WTC11 (cell line): ENCODE results near the gene RAB1A.

Source experiments
- TF ChIP-seq, protein P1 (sequence below): sonication (generic); formaldehyde crosslinking; IDR thresholded peaks from 2 replicates; pipeline ENCODE4 v1.8.0; 2022; ENCODE audit warnings: missing genetic modification reagents
- TF ChIP-seq, protein P2 (sequence below): fragments of 200-600 bp; IDR thresholded peaks from 2 replicates; pipeline ENCODE4 v1.8.0; 2022; ENCODE audit warnings: antibody characterized with exemption

DNA sequence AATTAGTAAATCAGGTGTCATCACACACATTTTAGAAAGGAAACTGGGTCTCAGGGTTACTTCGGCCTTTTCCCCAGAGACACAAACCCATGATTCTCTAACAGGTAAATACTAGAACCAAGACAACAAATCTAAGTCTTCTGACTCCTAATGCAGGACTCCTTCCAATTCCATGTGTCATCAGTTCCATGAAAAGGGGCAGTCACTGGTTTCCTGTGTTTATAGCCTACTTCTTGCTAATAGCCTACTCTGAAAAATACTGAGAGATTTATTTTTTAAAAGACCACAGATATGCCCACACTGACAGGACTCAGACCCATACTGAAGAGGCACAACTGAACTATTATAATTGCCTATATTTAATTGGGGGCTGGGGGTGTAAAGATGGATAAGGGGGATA is 33.0 kb downstream of the RAB1A start:
- TF ChIP-seq, protein P1, sequence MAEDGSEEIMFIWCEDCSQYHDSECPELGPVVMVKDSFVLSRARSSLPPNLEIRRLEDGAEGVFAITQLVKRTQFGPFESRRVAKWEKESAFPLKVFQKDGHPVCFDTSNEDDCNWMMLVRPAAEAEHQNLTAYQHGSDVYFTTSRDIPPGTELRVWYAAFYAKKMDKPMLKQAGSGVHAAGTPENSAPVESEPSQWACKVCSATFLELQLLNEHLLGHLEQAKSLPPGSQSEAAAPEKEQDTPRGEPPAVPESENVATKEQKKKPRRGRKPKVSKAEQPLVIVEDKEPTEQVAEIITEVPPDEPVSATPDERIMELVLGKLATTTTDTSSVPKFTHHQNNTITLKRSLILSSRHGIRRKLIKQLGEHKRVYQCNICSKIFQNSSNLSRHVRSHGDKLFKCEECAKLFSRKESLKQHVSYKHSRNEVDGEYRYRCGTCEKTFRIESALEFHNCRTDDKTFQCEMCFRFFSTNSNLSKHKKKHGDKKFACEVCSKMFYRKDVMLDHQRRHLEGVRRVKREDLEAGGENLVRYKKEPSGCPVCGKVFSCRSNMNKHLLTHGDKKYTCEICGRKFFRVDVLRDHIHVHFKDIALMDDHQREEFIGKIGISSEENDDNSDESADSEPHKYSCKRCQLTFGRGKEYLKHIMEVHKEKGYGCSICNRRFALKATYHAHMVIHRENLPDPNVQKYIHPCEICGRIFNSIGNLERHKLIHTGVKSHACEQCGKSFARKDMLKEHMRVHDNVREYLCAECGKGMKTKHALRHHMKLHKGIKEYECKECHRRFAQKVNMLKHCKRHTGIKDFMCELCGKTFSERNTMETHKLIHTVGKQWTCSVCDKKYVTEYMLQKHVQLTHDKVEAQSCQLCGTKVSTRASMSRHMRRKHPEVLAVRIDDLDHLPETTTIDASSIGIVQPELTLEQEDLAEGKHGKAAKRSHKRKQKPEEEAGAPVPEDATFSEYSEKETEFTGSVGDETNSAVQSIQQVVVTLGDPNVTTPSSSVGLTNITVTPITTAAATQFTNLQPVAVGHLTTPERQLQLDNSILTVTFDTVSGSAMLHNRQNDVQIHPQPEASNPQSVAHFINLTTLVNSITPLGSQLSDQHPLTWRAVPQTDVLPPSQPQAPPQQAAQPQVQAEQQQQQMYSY (CRISPR knock-in tag): no peak
- TF ChIP-seq, protein P2, sequence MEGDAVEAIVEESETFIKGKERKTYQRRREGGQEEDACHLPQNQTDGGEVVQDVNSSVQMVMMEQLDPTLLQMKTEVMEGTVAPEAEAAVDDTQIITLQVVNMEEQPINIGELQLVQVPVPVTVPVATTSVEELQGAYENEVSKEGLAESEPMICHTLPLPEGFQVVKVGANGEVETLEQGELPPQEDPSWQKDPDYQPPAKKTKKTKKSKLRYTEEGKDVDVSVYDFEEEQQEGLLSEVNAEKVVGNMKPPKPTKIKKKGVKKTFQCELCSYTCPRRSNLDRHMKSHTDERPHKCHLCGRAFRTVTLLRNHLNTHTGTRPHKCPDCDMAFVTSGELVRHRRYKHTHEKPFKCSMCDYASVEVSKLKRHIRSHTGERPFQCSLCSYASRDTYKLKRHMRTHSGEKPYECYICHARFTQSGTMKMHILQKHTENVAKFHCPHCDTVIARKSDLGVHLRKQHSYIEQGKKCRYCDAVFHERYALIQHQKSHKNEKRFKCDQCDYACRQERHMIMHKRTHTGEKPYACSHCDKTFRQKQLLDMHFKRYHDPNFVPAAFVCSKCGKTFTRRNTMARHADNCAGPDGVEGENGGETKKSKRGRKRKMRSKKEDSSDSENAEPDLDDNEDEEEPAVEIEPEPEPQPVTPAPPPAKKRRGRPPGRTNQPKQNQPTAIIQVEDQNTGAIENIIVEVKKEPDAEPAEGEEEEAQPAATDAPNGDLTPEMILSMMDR: no peak
